B cell (primary cell): ENCODE data around the gene EFL1. TPM values are rescaled to one million over a fixed set of nuclear protein-coding genes. Genes with fewer than 3 reads are reported as not detected.

Experiments
- ATAC-seq: fragments of 200-7000 bp; cut with Tn5 transposase; one replicate; pipeline ENCODE4 v1.10.0; 2021; ENCODE audit warnings: low read depth, mild to moderate bottlenecking, moderate number of reproducible peaks, moderate library complexity
- CTCF ChIA-PET: fragments of 350-600 bp; sonication (Branson Sonifier 250); formaldehyde crosslinking; loops from one replicate; lab custom pipeline; 2021; ENCODE audit warnings: antibody characterized with exemption, inconsistent platforms; lab: Charles Lee
- POLR2A ChIA-PET: fragments of 350-600 bp; sonication (Branson Sonifier 250); formaldehyde crosslinking; loops from one replicate; lab custom pipeline; 2021; ENCODE audit warnings: antibody characterized with exemption; lab: Charles Lee
- DNase-seq: peaks from one replicate; pipeline ENCODE4 v3.0.0; 2013
- H2AFZ ChIP-seq: 2 replicates; pipeline ENCODE4 v1.6.1; 2012; ENCODE audit warnings: mild to moderate bottlenecking, low read depth, low read length; ENCODE audit not compliant: insufficient read depth, poor library complexity, severe bottlenecking
- H3K27ac ChIP-seq, 2 donors: 1 replicate in 1 of 2; 2 replicates in 1 of 2; pipeline ENCODE4 v1.5.1; 2012 to 2013; ENCODE audit warnings: low read length in 2 of 2, mild to moderate bottlenecking in 2 of 2, moderate library complexity in 1 of 2
- H3K27me3 ChIP-seq, 4 experiments: fragments of 200-600 bp in 1 of 4; sonication (generic) in 1 of 4; replicated peaks in 1 of 4; 1 replicate in 2 of 4; 2 replicates in 2 of 4; pipeline versions ENCODE4 v1.6.1 to v1.7.0; 2013 to 2016; ENCODE audit warnings: low read length in 3 of 4, mild to moderate bottlenecking in 2 of 4, mixed read lengths in 1 of 4, moderate library complexity in 1 of 4; ENCODE audit not compliant: insufficient read depth in 4 of 4, control insufficient read depth in 3 of 4; ENCODE audit errors: control extremely low read depth in 1 of 4
- H3K36me3 ChIP-seq, 2 experiments: replicated peaks in 1 of 2; 1 replicate in 1 of 2; 2 replicates in 1 of 2; pipeline versions ENCODE4 v1.6.1 to v1.7.1; 2013; ENCODE audit warnings: low read length in 1 of 2; ENCODE audit not compliant: insufficient read depth in 2 of 2, control insufficient read depth in 1 of 2; ENCODE audit errors: control extremely low read depth in 1 of 2, extremely low read depth in 1 of 2
- H3K4me1 ChIP-seq, 2 donors: fragments of 200-600 bp in 1 of 2; sonication (generic) in 1 of 2; 1 replicate in 1 of 2; 2 replicates in 1 of 2; pipeline versions ENCODE4 v1.5.1 to v1.6.1; 2013 to 2017; ENCODE audit warnings: low read length in 2 of 2; ENCODE audit not compliant: control insufficient read depth in 2 of 2, insufficient read depth in 2 of 2
- H3K4me2 ChIP-seq: replicated peaks from 2 replicates; pipeline ENCODE3; 2012; ENCODE audit warnings: mild to moderate bottlenecking, low read depth, low read length; ENCODE audit not compliant: poor library complexity, severe bottlenecking
- H3K4me3 ChIP-seq, 5 experiments: fragments of 200-600 bp in 1 of 5; sonication (generic) in 1 of 5; 1 replicate in 3 of 5; 2 replicates in 2 of 5; pipeline versions ENCODE4 v1.5.1 to v1.7.0; 2011 to 2016; ENCODE audit warnings: low read length in 4 of 5, mild to moderate bottlenecking in 4 of 5, low read depth in 2 of 5, control low read depth in 1 of 5, moderate library complexity in 1 of 5; ENCODE audit not compliant: insufficient read depth in 1 of 5; ENCODE audit errors: control extremely low read depth in 1 of 5, extremely low read depth in 1 of 5
- H3K79me2 ChIP-seq: fragments of 200-600 bp; sonication (generic); one replicate; pipeline ENCODE4 v1.6.0; 2016; ENCODE audit warnings: low read length; ENCODE audit not compliant: control insufficient read depth, insufficient read depth
- H3K9ac ChIP-seq: fragments of 200-600 bp; sonication (generic); 2 replicates; pipeline ENCODE4 v1.6.1; 2017; ENCODE audit warnings: mild to moderate bottlenecking, low read length, moderate library complexity
- H3K9me3 ChIP-seq, 3 donors: one replicate each; pipeline versions ENCODE4 v1.6.1 to v1.7.1; 2013; ENCODE audit warnings: low read length in 2 of 3; ENCODE audit not compliant: control insufficient read depth in 2 of 3, insufficient read depth in 1 of 3; ENCODE audit errors: control extremely low read depth in 1 of 3
- H4K20me1 ChIP-seq: 2 replicates; pipeline ENCODE4 v1.6.0; 2012; ENCODE audit warnings: mild to moderate bottlenecking, low read length; ENCODE audit not compliant: insufficient read depth, control insufficient read depth, poor library complexity, severe bottlenecking
- H3K27ac Mint-ChIP-seq: one replicate; pipeline ENCODE4 v1.8.0; 2021; ENCODE audit warnings: mixed read lengths
- H3K27me3 Mint-ChIP-seq: one replicate; pipeline ENCODE4 v1.8.0; 2021; ENCODE audit warnings: mixed read lengths
- H3K4me1 Mint-ChIP-seq: one replicate; pipeline ENCODE4 v1.8.0; 2021; ENCODE audit warnings: mixed read lengths
- H3K4me3 Mint-ChIP-seq: one replicate; pipeline ENCODE4 v1.8.0; 2021; ENCODE audit warnings: mixed read lengths
- H3K9me3 Mint-ChIP-seq: one replicate; pipeline ENCODE4 v1.8.0; 2022; ENCODE audit warnings: mixed read lengths; ENCODE audit not compliant: insufficient read depth
- CTCF ChIP-seq: fragments of 200-600 bp; IDR thresholded peaks from one replicate; pipeline ENCODE4 v1.8.0; 2022; ENCODE audit warnings: antibody characterized with exemption, mild to moderate bottlenecking
- EZH2 ChIP-seq: IDR thresholded peaks from 2 replicates; pipeline ENCODE4 v1.6.1; 2012; ENCODE audit warnings: borderline replicate concordance, low read depth, mild to moderate bottlenecking, moderate library complexity, low read length; ENCODE audit not compliant: insufficient read depth, poor library complexity, severe bottlenecking
- WGBS: methylation state at CpG from one replicate; pipeline ENCODE4 v1.1.5; 2013; ENCODE audit warnings: missing lambda C conversion rate; ENCODE audit not compliant: insufficient coverage; 5-methylcytosine and 5-hydroxymethylcytosine counted together
- intact Hi-C: fragments of 100-400 bp; cut with micrococcal nuclease; formaldehyde crosslinking; loops from one replicate; pipeline ENCODE4 v1.10.0; 2022
- polyA plus RNA-seq: library from polyadenylated mRNA; depleted of rRNA; stranded (reverse); fragments of >200 nt; gene quantifications from 2 replicates; pipeline ENCODE4 v1.2.3, GENCODE V29; 2012
- total RNA-seq, 2 donors: library from RNA; stranded (reverse); fragments of 120-200 nt in 1 of 2; gene quantifications; 1 replicate in 1 of 2; 2 replicates in 1 of 2; pipeline versions ENCODE4 v1.2.3 to v1.2.4, GENCODE V29; 2013 to 2022

The EFL1 gene
- total and polyA plus RNA-seq, 2 donors (not counting 1 experiment from before 2014, with no cell fraction given), result 8.2 to 25.8 TPM

DNA sequence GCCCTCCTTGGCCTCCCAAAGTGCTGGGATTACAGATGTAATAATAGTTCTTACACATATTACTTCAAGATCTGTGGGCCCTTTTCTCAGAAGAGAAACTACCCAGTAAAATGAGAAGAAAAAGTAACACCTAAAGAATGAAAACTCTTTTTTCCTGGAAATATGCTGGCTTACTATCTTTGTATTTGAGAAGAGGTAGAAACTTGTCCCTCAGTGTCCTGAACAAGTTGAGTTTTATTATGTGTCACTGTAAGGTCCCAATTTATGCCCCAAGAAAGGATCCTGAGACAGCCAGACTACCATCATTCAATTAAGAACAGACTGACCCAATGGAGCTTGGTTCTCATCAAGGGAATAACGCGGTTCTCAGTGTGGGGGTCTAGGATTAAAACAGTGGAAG is 93.8 kb downstream of the EFL1 start:
- ChIA-PET CTCF (no interaction called here), POLR2A (no interaction called here)
- H3K4me1 ChIP-seq, result no peaks in the 10 kb centered on the region
- no peak overlapping the region for H3K4me3 Mint-ChIP-seq
- no peaks in the 10 kb centered on the region for H3K27me3 ChIP-seq
- ATAC-seq, result no peak
- H2AFZ ChIP-seq, result no peak overlapping the region
- no peak overlapping the region for H3K27ac Mint-ChIP-seq
- peaks cover 4% of the 10 kb centered on the region for H3K4me1 Mint-ChIP-seq
- intact Hi-C loops, result no loop called here
- DNase-seq, result no peak
- no peak overlapping the region for H3K9ac ChIP-seq
- H3K9me3 ChIP-seq, result no peaks in the 10 kb centered on the region
- H3K36me3 ChIP-seq, result peaks cover under 1 to 3% of the 10 kb centered on the region in 2 experiments
- no peaks in the 10 kb centered on the region for H3K9me3 Mint-ChIP-seq
- H3K79me2 ChIP-seq, result no peaks in the 10 kb centered on the region
- H3K4me2 ChIP-seq, result no peak overlapping the region
- peaks cover 7% of the 10 kb centered on the region for H4K20me1 ChIP-seq
- no CpG with 5 or more reads among the region's 2 CpGs for WGBS
- H3K27ac ChIP-seq, result no peak overlapping the region
- no peak overlapping the region for H3K4me3 ChIP-seq
- H3K27me3 Mint-ChIP-seq, result no peaks in the 10 kb centered on the region
- TF ChIP-seq CTCF (no peak), EZH2 (no peak)

GRCh38 chr15:82168296-82168695 is 94.2 kb downstream of the EFL1 start:
- H3K4me1 Mint-ChIP-seq, result peaks cover 4% of the 10 kb centered on the region
- Histone ChIP-seq H3K27ac (no peak overlapping the region), H3K4me2 (no peak overlapping the region), H3K36me3 (peaks cover 3 to 4% of the 10 kb centered on the region in 2 experiments), H3K4me3 (no peak overlapping the region), H3K4me1 (no peaks in the 10 kb centered on the region), H4K20me1 (peaks cover 7% of the 10 kb centered on the region), H3K79me2 (no peaks in the 10 kb centered on the region), H3K9me3 (no peaks in the 10 kb centered on the region), H3K9ac (no peak overlapping the region), H3K27me3 (no peaks in the 10 kb centered on the region), H2AFZ (no peak overlapping the region)
- ATAC-seq (no peak), DNase-seq (no peak)
- POLR2A ChIA-PET, result interaction anchor here (0.5 kb wide), 1 partner anchor 20 kb away, joined by 6 read pairs; no protein-coding TSS in a partner anchor
- H3K4me3 Mint-ChIP-seq, result no peak overlapping the region
- no peak overlapping the region for H3K27ac Mint-ChIP-seq
- no peak for TF ChIP-seq CTCF
- H3K9me3 Mint-ChIP-seq, result no peaks in the 10 kb centered on the region
- CTCF ChIA-PET, result no interaction called here
- WGBS, result 100% methylated on average over 4 of the region's 8 CpGs
- intact Hi-C loops, result no loop called here
- H3K27me3 Mint-ChIP-seq, result no peaks in the 10 kb centered on the region
